Neuronal stem cell (in vitro differentiated cells): Measurements from ENCODE around the gene SHF.
"Not testable (repeated sequence)": the region's sequence is repeated elsewhere in the genome, so short reads cannot be mapped to it uniquely, and the experiment has no call there.

Source experiments
- DNase-seq: peaks from one replicate; pipeline ENCODE4 v3.0.0-alpha.2; 2013; ENCODE audit warnings: low spot score
- H2AFZ ChIP-seq: one replicate; pipeline ENCODE4 v1.6.1; 2013; ENCODE audit warnings: mild to moderate bottlenecking, low read length, inconsistent platforms
- H2AK5ac ChIP-seq: 2 replicates; pipeline ENCODE4 v1.6.1; 2013; ENCODE audit warnings: low read depth, mild to moderate bottlenecking, inconsistent platforms, low read length, moderate library complexity, mixed read lengths
- H2BK120ac ChIP-seq: 2 replicates; pipeline ENCODE4 v1.6.1; 2013; ENCODE audit warnings: low read depth, mild to moderate bottlenecking, inconsistent platforms, low read length, moderate library complexity, mixed read lengths
- H2BK12ac ChIP-seq: one replicate; pipeline ENCODE4 v1.6.1; 2013; ENCODE audit warnings: low read length, inconsistent platforms
- H2BK15ac ChIP-seq: 2 replicates; pipeline ENCODE4 v1.6.1; 2013; ENCODE audit warnings: mild to moderate bottlenecking, low read length, inconsistent platforms, mixed read lengths
- H2BK5ac ChIP-seq: one replicate; pipeline ENCODE4 v1.6.1; 2013; ENCODE audit warnings: inconsistent platforms, mild to moderate bottlenecking, low read length, moderate library complexity
- H3K14ac ChIP-seq: one replicate; pipeline ENCODE4 v1.6.1; 2013; ENCODE audit warnings: low read length, inconsistent platforms
- H3K18ac ChIP-seq: 2 replicates; pipeline ENCODE4 v1.6.1; 2013; ENCODE audit warnings: low read length, inconsistent platforms
- H3K23ac ChIP-seq: 2 replicates; pipeline ENCODE4 v1.6.1; 2013; ENCODE audit warnings: low read depth, mild to moderate bottlenecking, mixed read lengths, low read length, inconsistent platforms; ENCODE audit not compliant: poor library complexity
- H3K27ac ChIP-seq: replicated peaks from 3 replicates; pipeline ENCODE4 v1.5.1; 2013; ENCODE audit warnings: low read length, inconsistent platforms
- H3K27me3 ChIP-seq, 3 experiments: 2 replicates each; pipeline ENCODE4 v1.6.1; 2013; ENCODE audit warnings: low read length in 3 of 3, mild to moderate bottlenecking in 2 of 3, inconsistent platforms in 1 of 3, low read depth in 1 of 3, mixed read lengths in 1 of 3, moderate library complexity in 1 of 3; ENCODE audit not compliant: control insufficient read depth in 3 of 3, insufficient read depth in 3 of 3
- H3K36me3 ChIP-seq, 2 donors: replicated peaks in 1 of 2; 2 replicates each; pipeline ENCODE4 v1.6.1; 2013; ENCODE audit warnings: low read length in 2 of 2; ENCODE audit not compliant: control insufficient read depth in 2 of 2, insufficient read depth in 2 of 2
- H3K4ac ChIP-seq: 2 replicates; pipeline ENCODE4 v1.6.1; 2013; ENCODE audit warnings: inconsistent platforms, mild to moderate bottlenecking, low read length, moderate library complexity
- H3K4me1 ChIP-seq, 2 donors: 1 replicate in 1 of 2; 2 replicates in 1 of 2; pipeline ENCODE4 v1.6.1; 2013; ENCODE audit warnings: low read length in 2 of 2, low read depth in 1 of 2; ENCODE audit not compliant: control insufficient read depth in 2 of 2, insufficient read depth in 1 of 2
- H3K4me2 ChIP-seq: one replicate; pipeline ENCODE4 v1.6.1; 2013; ENCODE audit warnings: mild to moderate bottlenecking, low read length, inconsistent platforms; ENCODE audit not compliant: insufficient read depth, poor library complexity, severe bottlenecking
- H3K4me3 ChIP-seq, 2 donors: 2 replicates each; pipeline ENCODE4 v1.5.1; 2013; ENCODE audit warnings: low read length in 2 of 2, mild to moderate bottlenecking in 2 of 2, inconsistent platforms in 1 of 2, moderate library complexity in 1 of 2
- H3K79me1 ChIP-seq: one replicate; pipeline ENCODE4 v1.6.1; 2013; ENCODE audit warnings: low read depth, mild to moderate bottlenecking, inconsistent platforms, low read length, moderate library complexity
- H3K9ac ChIP-seq: one replicate; pipeline ENCODE4 v1.6.1; 2013; ENCODE audit warnings: mild to moderate bottlenecking, low read depth, low read length, inconsistent platforms; ENCODE audit not compliant: poor library complexity
- H3K9me3 ChIP-seq, 2 donors: replicated peaks in 1 of 2; 2 replicates each; pipeline versions ENCODE3 to v1.6.1; 2013; ENCODE audit warnings: low read length in 2 of 2, mild to moderate bottlenecking in 2 of 2, inconsistent platforms in 1 of 2, low read depth in 1 of 2, mixed read lengths in 1 of 2, moderate library complexity in 1 of 2; ENCODE audit not compliant: control insufficient read depth in 2 of 2, insufficient read depth in 1 of 2
- H4K8ac ChIP-seq: one replicate; pipeline ENCODE4 v1.6.1; 2013; ENCODE audit warnings: low read depth, mild to moderate bottlenecking, inconsistent platforms, low read length, moderate library complexity
- H4K91ac ChIP-seq: one replicate; pipeline ENCODE4 v1.6.1; 2013; ENCODE audit warnings: low read length, low read depth, mild to moderate bottlenecking, inconsistent platforms; ENCODE audit not compliant: poor library complexity
- WGBS, 2 donors: extraction: QIAGEN DNeasy Blood & Tissue Kit; methylation state at CpG; one replicate each; pipeline ENCODE4 v1.1.7; 2013; ENCODE audit warnings: missing lambda C conversion rate in 2 of 2, mixed read lengths in 1 of 2; ENCODE audit not compliant: insufficient read length in 2 of 2, insufficient replicate concordance in 1 of 2; ENCODE audit errors: extremely low coverage in 2 of 2; 5-methylcytosine and 5-hydroxymethylcytosine counted together

The SHF gene

GRCh38 chr15:45137703-45138102 lies 50.1 kb downstream of the SHF start:
- H2BK5ac ChIP-seq = no peak overlapping the region

GRCh38 chr15:45136378-45136764 lies 51.4 kb downstream of the SHF start:
- H3K27ac ChIP-seq = no peak overlapping the region
- H2AFZ ChIP-seq = no peak overlapping the region
- H2AK5ac ChIP-seq = no peak overlapping the region
- no peaks in the 10 kb centered on the region for H3K36me3 ChIP-seq
- H3K23ac ChIP-seq = no peak overlapping the region
- H2BK15ac ChIP-seq = no peak overlapping the region
- H2BK120ac ChIP-seq = no peak overlapping the region
- no peak overlapping the region for H3K4me2 ChIP-seq
- H3K4me1 ChIP-seq = no peaks in the 10 kb centered on the region
- no peak overlapping the region for H4K91ac ChIP-seq
- H3K27me3 ChIP-seq = peaks cover 15 to 93% (median 51%) of the 10 kb centered on the region in 3 experiments
- no peak overlapping the region for H3K14ac ChIP-seq
- no peak overlapping the region for H3K9ac ChIP-seq
- peaks cover 2 to 6% of the 10 kb centered on the region in 2 donors for H3K9me3 ChIP-seq
- no peak overlapping the region for H2BK12ac ChIP-seq
- DNase-seq = no peak
- no peak overlapping the region for H3K4ac ChIP-seq
- no CpG with 5 or more reads among the region's 10 CpGs for WGBS, 2 donors
- H4K8ac ChIP-seq = no peak overlapping the region
- H3K79me1 ChIP-seq = no peaks in the 10 kb centered on the region
- H3K4me3 ChIP-seq = no peak overlapping the region
- no peak overlapping the region for H2BK5ac ChIP-seq
- H3K18ac ChIP-seq = no peak overlapping the region

More at GRCh38 chr15:45137703-45138102, 50.1 kb downstream of the SHF start:
- H4K91ac ChIP-seq = no peak overlapping the region
- no peak overlapping the region for H3K4me3 ChIP-seq
- H3K23ac ChIP-seq = peak overlapping the region; percentile 82
- H3K9me3 ChIP-seq = peaks cover 2 to 6% of the 10 kb centered on the region in 2 donors
- no CpG with 5 or more reads among the region's 8 CpGs for WGBS, 2 donors
- H3K9ac ChIP-seq = no peak overlapping the region
- no peaks in the 10 kb centered on the region for H3K79me1 ChIP-seq
- no peaks in the 10 kb centered on the region for H3K36me3 ChIP-seq
- H2AFZ ChIP-seq = no peak overlapping the region
- H2BK12ac ChIP-seq = peak overlapping the region; percentile 19
- H3K4ac ChIP-seq = no peak overlapping the region
- H3K14ac ChIP-seq = peak overlapping the region; percentile 38
- H3K27ac ChIP-seq = no peak overlapping the region
- H3K27me3 ChIP-seq = peaks cover 11 to 91% (median 39%) of the 10 kb centered on the region in 3 experiments
- H3K18ac ChIP-seq = no peak overlapping the region
- no peak overlapping the region for H2BK15ac ChIP-seq
- peak overlapping the region; percentile 96 for H2AK5ac ChIP-seq
- no peaks in the 10 kb centered on the region for H3K4me1 ChIP-seq
- peak overlapping the region; percentile 81 for H2BK120ac ChIP-seq
- no peak for DNase-seq
- H4K8ac ChIP-seq = peak overlapping the region; percentile 32
- H3K4me2 ChIP-seq = no peak overlapping the region

GRCh38 chr15:45135705-45136377 lies 51.9 kb downstream of the SHF start:
- H2BK5ac ChIP-seq, H4K91ac ChIP-seq, H3K4me3 ChIP-seq, H3K4ac ChIP-seq, H2BK12ac ChIP-seq, H2AK5ac ChIP-seq, H3K79me1 ChIP-seq, H2AFZ ChIP-seq, H3K4me2 ChIP-seq, H3K27ac ChIP-seq, H3K9ac ChIP-seq, H3K23ac ChIP-seq, H3K18ac ChIP-seq, H2BK120ac ChIP-seq, DNase-seq, H3K14ac ChIP-seq, H2BK15ac ChIP-seq, H4K8ac ChIP-seq, H3K4me1 ChIP-seq, H3K9me3 ChIP-seq, H3K36me3 ChIP-seq: not testable (repeated sequence)
- peaks cover 17 to 94% (median 56%) of the 10 kb centered on the region in 3 experiments for H3K27me3 ChIP-seq
- WGBS, 2 donors = no CpG with 5 or more reads among the region's 37 CpGs

DNA sequence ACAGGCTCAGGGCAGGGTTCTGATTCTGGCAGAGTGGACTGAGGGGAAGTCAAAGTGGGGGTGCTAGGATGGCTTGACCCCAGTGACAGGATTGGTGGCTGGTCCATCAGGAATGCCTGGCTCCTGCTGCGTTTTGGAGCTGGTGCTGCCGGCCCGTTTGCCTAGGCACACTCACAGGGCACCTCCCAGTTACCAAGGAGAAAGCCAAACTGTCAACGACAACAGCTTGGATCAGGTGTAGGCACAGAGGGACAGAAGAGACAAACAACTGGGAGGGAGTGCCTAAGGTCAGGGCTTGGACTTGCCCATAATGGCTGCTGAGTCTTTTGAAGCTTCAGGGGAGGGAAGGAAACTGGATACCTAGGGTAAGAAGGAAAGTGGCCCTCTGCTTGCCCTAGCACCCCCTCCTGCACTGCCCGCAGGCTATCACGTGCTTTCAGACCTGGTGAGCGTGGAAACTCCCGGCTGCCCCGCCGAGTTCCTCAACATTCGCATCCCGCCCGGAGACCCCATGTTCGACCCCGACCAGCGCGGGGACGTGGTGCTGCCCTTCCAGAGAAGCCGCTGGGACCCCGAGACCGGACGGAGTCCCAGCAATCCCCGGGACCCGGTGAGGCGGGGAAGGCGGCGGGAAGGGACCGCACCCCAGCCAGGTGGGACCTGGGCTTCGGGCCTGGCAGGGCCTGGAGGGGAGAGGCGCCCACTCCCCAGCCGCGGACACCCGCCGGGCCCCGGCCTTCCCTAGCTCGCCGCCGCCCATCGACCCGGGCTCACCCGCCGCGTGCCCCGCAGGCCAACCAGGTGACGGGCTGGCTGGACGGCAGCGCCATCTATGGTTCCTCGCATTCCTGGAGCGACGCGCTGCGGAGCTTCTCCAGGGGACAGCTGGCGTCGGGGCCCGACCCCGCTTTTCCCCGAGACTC lies 52.8 kb downstream of the SHF start:
- Histone ChIP-seq H3K9ac (no peak overlapping the region), H3K9me3 (peaks cover 3 to 6% of the 10 kb centered on the region in 2 donors), H3K79me1 (no peaks in the 10 kb centered on the region), H2BK15ac (no peak overlapping the region), H2AK5ac (no peak overlapping the region), H3K27ac (no peak overlapping the region), H2AFZ (no peak overlapping the region), H3K4me1 (no peaks in the 10 kb centered on the region), H3K23ac (no peak overlapping the region), H3K14ac (no peak overlapping the region), H2BK120ac (no peak overlapping the region), H3K4me3 (peak overlapping the region in 1 of 2 donors; percentile 67), H2BK5ac (no peak overlapping the region), H3K36me3 (no peaks in the 10 kb centered on the region), H3K4ac (no peak overlapping the region), H3K27me3 (peaks cover 24 to 95% (median 65%) of the 10 kb centered on the region in 3 experiments), H3K4me2 (peak overlapping the region; percentile 52), H4K8ac (no peak overlapping the region), H3K18ac (peak overlapping the region; percentile 23), H4K91ac (no peak overlapping the region), H2BK12ac (no peak overlapping the region)
- DNase-seq = no peak
- no CpG with 5 or more reads among the region's 57 CpGs for WGBS, 2 donors
